Panc1 (cell line): Measurements from ENCODE around the gene OPTN. TPM values are rescaled to one million over a fixed set of nuclear protein-coding genes. Genes with fewer than 3 reads are reported as not detected.
A peak's percentile ranks its signal among the peaks of the same experiment; 100 is the strongest.

Experiments
- ATAC-seq: fragments of 200-7000 bp; cut with Tn5 transposase; 2 replicates; pipeline ENCODE4 v1.9.1; 2020; ENCODE audit warnings: mild to moderate bottlenecking, moderate library complexity
- BruUV-seq: library from RNA; stranded (reverse); fragments of 400-500 nt; replicated peaks from 2 replicates; lab custom pipeline; 2021; lab: Mats Ljungman, UMichigan
- CTCF ChIA-PET: fragments of 300-600 bp; sonication (Branson Sonifier 250); formaldehyde crosslinking; loops from one replicate; lab custom pipeline; 2022; ENCODE audit warnings: antibody characterized with exemption; lab: Charles Lee
- POLR2A ChIA-PET: fragments of 300-600 bp; sonication (Branson Sonifier 250); formaldehyde crosslinking; loops from one replicate; lab custom pipeline; 2022; ENCODE audit warnings: antibody characterized with exemption; lab: Charles Lee
- DNase-seq: peaks from one replicate; pipeline ENCODE4 v3.0.0-alpha.2; 2010; ENCODE audit warnings: low read depth, low spot score
- H3K27ac ChIP-seq: 2 replicates; pipeline ENCODE4 v1.5.1; 2011; ENCODE audit warnings: mild to moderate bottlenecking, low read length, inconsistent platforms
- H3K27me3 ChIP-seq: fragments of 200-500 bp; sonication (Bioruptor generic); 2 replicates; pipeline ENCODE4 v1.6.0; 2014; ENCODE audit warnings: low read length, inconsistent platforms; ENCODE audit not compliant: control insufficient read depth, insufficient read depth
- H3K36me3 ChIP-seq: fragments of 200-500 bp; sonication (Bioruptor generic); 2 replicates; pipeline ENCODE4 v1.5.1; 2014; ENCODE audit warnings: inconsistent platforms, mild to moderate bottlenecking, low read length, moderate library complexity; ENCODE audit not compliant: control insufficient read depth, insufficient read depth
- H3K4me1 ChIP-seq: 2 replicates; pipeline ENCODE4 v1.5.1; 2011; ENCODE audit warnings: inconsistent platforms, mild to moderate bottlenecking, low read length, moderate library complexity; ENCODE audit not compliant: control insufficient read depth, insufficient read depth
- H3K4me3 ChIP-seq, 2 experiments: 2 replicates each; pipeline ENCODE4 v1.5.1; 2011 to 2012; ENCODE audit warnings: low read depth in 2 of 2, low read length in 2 of 2, mild to moderate bottlenecking in 2 of 2, inconsistent platforms in 1 of 2, moderate library complexity in 1 of 2
- H3K9me3 ChIP-seq: fragments of 200-500 bp; sonication (Bioruptor generic); 2 replicates; pipeline ENCODE4 v1.5.1; 2014; ENCODE audit warnings: low read depth, mild to moderate bottlenecking, inconsistent platforms, low read length, moderate library complexity; ENCODE audit not compliant: control insufficient read depth, insufficient read depth
- POLR2AphosphoS5 ChIP-seq: IDR thresholded peaks from 2 replicates; pipeline ENCODE4 v1.6.1; 2012; ENCODE audit warnings: mild to moderate bottlenecking, low read depth, low read length, moderate library complexity
- SIN3A ChIP-seq: IDR thresholded peaks from 2 replicates; pipeline ENCODE4 v1.6.1; 2012; ENCODE audit warnings: low read depth, mild to moderate bottlenecking, low read length, moderate library complexity, borderline replicate concordance; ENCODE audit not compliant: insufficient read depth
- TCF7L2 ChIP-seq: IDR thresholded peaks from 2 replicates; pipeline ENCODE4 v1.6.1; 2011; ENCODE audit warnings: mild to moderate bottlenecking, low read depth, low read length, inconsistent platforms
- in situ Hi-C: cut with HindIII; loops from 2 replicates; pipeline ENCODE4 v1.10.0; 2016; ENCODE audit warnings: low sequenced_read_pairs, low pct_unique_long_range_greater_than_20kb
- intact Hi-C: fragments of 100-400 bp; cut with micrococcal nuclease; formaldehyde crosslinking; loops from one replicate; pipeline ENCODE4 v1.10.0; 2022; ENCODE audit not compliant: unreplicated experiment
- total RNA-seq: library from RNA; stranded (reverse); gene quantifications from one replicate; pipeline ENCODE4 v1.2.1, GENCODE V29; 2021; ENCODE audit not compliant: unreplicated experiment
- TF ChIP-seq, protein P1 (sequence below), 2 experiments: IDR thresholded peaks; 2 replicates each; pipeline ENCODE4 v1.6.1; 2011 to 2012; ENCODE audit warnings: low read depth in 2 of 2, control low read depth in 1 of 2, low read length in 1 of 2, mild to moderate bottlenecking in 1 of 2, moderate library complexity in 1 of 2; ENCODE audit not compliant: insufficient read depth in 1 of 2
- TF ChIP-seq, protein P2 (sequence below): fragments of 450-650 bp; IDR thresholded peaks from 2 replicates; pipeline ENCODE4 v1.5.1; 2017; ENCODE audit warnings: mild to moderate bottlenecking

Gene OPTN
- total RNA-seq, 1 experiment from 2014 or later, result 66.8 TPM

DNA sequence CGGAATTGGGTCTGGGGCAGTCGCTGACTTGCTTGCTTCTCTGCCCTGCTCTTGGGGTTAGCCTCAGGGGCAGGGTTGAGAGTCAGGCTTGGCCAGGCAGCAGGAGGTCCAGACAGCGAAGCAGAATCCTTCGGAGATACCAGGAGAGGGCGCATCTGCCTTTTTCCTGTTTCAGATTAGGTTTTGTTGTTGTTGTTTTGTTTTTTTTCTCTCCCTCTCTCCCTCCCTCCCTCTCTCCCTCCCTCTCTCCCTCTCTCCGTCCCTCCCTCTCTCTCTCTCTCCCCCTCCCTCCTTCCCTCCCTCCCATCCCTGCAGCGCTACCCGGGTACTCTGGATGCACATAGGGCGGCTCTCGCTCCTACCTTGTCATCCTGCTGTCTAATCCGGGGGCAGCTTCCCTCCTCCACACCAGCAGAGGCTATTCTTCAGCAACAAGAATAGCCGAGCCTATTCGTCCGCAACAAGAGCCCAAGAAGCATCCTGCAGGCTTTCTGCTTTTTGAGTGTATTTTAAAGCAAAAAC, 758 bp upstream of the OPTN start:
- no peaks in the 10 kb centered on the region for H3K9me3 ChIP-seq
- BruUV-seq, result no TSS peak
- H3K4me3 ChIP-seq, result peak overlapping the region; percentile 68 to 88
- DNase-seq, result no peak
- intact Hi-C loops (no loop called here), in situ Hi-C loops (no loop called here)
- peaks cover 7% of the 10 kb centered on the region for H3K4me1 ChIP-seq
- H3K36me3 ChIP-seq, result no peaks in the 10 kb centered on the region
- ChIA-PET POLR2A (no interaction called here), CTCF (interaction anchor here (0.5 to 0.6 kb wide), 2 partner anchors 295 to 607 kb away, joined by 5 to 6 read pairs; no protein-coding TSS in a partner anchor)
- ATAC-seq, result peak; percentile 62
- H3K27ac ChIP-seq, result peak overlapping the region; percentile 63
- H3K27me3 ChIP-seq, result no peaks in the 10 kb centered on the region
- TF ChIP-seq, protein P1, sequence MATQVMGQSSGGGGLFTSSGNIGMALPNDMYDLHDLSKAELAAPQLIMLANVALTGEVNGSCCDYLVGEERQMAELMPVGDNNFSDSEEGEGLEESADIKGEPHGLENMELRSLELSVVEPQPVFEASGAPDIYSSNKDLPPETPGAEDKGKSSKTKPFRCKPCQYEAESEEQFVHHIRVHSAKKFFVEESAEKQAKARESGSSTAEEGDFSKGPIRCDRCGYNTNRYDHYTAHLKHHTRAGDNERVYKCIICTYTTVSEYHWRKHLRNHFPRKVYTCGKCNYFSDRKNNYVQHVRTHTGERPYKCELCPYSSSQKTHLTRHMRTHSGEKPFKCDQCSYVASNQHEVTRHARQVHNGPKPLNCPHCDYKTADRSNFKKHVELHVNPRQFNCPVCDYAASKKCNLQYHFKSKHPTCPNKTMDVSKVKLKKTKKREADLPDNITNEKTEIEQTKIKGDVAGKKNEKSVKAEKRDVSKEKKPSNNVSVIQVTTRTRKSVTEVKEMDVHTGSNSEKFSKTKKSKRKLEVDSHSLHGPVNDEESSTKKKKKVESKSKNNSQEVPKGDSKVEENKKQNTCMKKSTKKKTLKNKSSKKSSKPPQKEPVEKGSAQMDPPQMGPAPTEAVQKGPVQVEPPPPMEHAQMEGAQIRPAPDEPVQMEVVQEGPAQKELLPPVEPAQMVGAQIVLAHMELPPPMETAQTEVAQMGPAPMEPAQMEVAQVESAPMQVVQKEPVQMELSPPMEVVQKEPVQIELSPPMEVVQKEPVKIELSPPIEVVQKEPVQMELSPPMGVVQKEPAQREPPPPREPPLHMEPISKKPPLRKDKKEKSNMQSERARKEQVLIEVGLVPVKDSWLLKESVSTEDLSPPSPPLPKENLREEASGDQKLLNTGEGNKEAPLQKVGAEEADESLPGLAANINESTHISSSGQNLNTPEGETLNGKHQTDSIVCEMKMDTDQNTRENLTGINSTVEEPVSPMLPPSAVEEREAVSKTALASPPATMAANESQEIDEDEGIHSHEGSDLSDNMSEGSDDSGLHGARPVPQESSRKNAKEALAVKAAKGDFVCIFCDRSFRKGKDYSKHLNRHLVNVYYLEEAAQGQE (IDR thresholded peaks at IDR 0.05; ENCODE audit: insufficient read depth in 1 of 2, low read depth in 2 of 2, low read length in 1 of 2), result no peak
- TF ChIP-seq, protein P2, sequence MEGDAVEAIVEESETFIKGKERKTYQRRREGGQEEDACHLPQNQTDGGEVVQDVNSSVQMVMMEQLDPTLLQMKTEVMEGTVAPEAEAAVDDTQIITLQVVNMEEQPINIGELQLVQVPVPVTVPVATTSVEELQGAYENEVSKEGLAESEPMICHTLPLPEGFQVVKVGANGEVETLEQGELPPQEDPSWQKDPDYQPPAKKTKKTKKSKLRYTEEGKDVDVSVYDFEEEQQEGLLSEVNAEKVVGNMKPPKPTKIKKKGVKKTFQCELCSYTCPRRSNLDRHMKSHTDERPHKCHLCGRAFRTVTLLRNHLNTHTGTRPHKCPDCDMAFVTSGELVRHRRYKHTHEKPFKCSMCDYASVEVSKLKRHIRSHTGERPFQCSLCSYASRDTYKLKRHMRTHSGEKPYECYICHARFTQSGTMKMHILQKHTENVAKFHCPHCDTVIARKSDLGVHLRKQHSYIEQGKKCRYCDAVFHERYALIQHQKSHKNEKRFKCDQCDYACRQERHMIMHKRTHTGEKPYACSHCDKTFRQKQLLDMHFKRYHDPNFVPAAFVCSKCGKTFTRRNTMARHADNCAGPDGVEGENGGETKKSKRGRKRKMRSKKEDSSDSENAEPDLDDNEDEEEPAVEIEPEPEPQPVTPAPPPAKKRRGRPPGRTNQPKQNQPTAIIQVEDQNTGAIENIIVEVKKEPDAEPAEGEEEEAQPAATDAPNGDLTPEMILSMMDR, result 0 out of 2 replicates have a peak, but pooled peaks have one; percentile 44

DNA sequence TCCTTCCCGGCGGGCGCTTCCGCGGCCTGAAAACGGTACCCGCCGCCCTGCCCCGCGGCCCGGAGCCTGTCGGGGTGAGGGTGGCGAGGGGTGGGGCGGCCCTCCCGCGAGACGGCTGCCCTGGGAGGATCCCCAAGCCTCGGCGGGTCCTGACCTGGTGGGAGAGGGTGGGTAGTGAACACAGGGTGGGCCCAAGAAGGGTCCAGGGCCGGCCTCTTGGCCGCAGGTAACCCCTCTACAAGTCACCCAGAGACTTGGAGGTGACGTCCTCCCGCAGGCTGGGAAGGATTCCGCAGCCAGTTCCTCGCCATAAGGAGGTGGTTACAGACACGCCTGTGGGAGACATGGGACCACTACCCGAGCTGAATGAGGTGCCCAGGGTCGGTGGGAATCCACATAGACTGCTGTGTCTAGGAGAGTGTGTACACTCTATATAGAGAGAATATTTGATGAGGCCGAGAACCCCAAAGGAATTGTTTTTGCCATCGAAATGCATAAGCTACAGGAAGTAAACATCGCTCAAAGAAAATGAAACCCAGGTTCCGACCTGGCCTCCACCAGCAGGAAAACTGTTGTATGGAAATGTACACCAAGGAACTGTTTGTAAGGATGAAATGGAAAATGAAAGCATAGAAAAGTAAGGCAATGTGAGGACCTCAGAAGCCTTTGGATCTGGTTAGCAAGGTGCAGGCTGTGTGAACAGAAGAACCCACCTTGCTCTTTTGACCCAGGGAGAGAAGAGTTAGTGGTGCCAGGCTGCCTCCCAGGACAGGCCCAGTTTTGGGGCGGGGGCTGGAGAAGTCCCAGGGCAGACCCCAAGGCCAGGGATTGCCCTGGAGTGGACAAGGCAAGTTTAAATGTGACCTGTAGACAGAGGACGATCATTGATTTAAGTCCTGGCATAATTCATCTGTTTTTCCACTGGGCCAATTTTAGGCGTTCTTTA, 659 bp downstream of the OPTN start:
- no peaks in the 10 kb centered on the region for H3K36me3 ChIP-seq
- CTCF ChIA-PET, result interaction anchor here (0.6 kb wide), 2 partner anchors 380 to 774 kb away, joined by 3 read pairs; no protein-coding TSS in a partner anchor
- no peaks in the 10 kb centered on the region for H3K9me3 ChIP-seq
- no peaks in the 10 kb centered on the region for H3K27me3 ChIP-seq
- ATAC-seq, result peak; percentile 69
- intact Hi-C loops (no loop called here), in situ Hi-C loops (no loop called here)
- H3K4me1 ChIP-seq, result peaks cover 7% of the 10 kb centered on the region
- peak overlapping the region; percentile 85 for H3K27ac ChIP-seq
- H3K4me3 ChIP-seq, result peak overlapping the region; percentile 68 to 88
- BruUV-seq, result no TSS peak
- POLR2A ChIA-PET, result no interaction called here
- TF ChIP-seq, protein P1 (IDR thresholded peaks at IDR 0.05; ENCODE audit: insufficient read depth in 1 of 2, low read depth in 2 of 2, low read length in 1 of 2), result no peak
- TF ChIP-seq, protein P2, result no peak
- TF ChIP-seq TCF7L2 (no peak), SIN3A (no peak), POLR2AphosphoS5 (no peak)
- DNase-seq, result no peak
